Stimulated activated CD4-positive, alpha-beta T cell treated with anti-CD3 and anti-CD28 coated beads, TNF-alpha, amount 100 ng/mL, for 1 hour (primary cell): ENCODE measurements around the gene CD2AP.
"Not testable (repeated sequence)": the region's sequence is repeated elsewhere in the genome, so short reads cannot be mapped to it uniquely, and the experiment has no call there.

Experiments used
- DNase-seq, 3 donors: peaks; one replicate each; pipeline ENCODE4 v3.0.0-alpha.2; 2020; ENCODE audit warnings: low read depth in 3 of 3, low spot score in 1 of 3

CD2AP gene

GRCh38 chr6:47553243-47553642, 75.7 kb downstream of the CD2AP start:
- DNase-seq, result not testable (repeated sequence)

GRCh38 chr6:47556459-47556858, 78.9 kb downstream of the CD2AP start:
- DNase-seq, result not testable (repeated sequence)

GRCh38 chr6:47563162-47563561, 85.6 kb downstream of the CD2AP start:
- DNase-seq, result no peak

- DNase-seq, result not testable (repeated sequence)
Observed at GRCh38 chr6:47566602-47567001, 89.0 kb downstream of the CD2AP start.

GRCh38 chr6:47567586-47567985, 90.0 kb downstream of the CD2AP start:
- DNase-seq, result no peak

- DNase-seq, result no peak
Observed at GRCh38 chr6:47571488-47571887, 93.9 kb downstream of the CD2AP start.

- no peak for DNase-seq
Observed at GRCh38 chr6:47573109-47573508, 95.5 kb downstream of the CD2AP start.

GRCh38 chr6:47574789-47575188, 97.2 kb downstream of the CD2AP start:
- no peak for DNase-seq

- no peak for DNase-seq
Observed at GRCh38 chr6:47579040-47579439, 101.5 kb downstream of the CD2AP start.

GRCh38 chr6:47581591-47581990, 104.0 kb downstream of the CD2AP start:
- no peak for DNase-seq

GRCh38 chr6:47587493-47587892, 109.9 kb downstream of the CD2AP start:
- DNase-seq, result no peak

GRCh38 chr6:47592131-47592840, 114.7 kb downstream of the CD2AP start:
- DNase-seq, result no peak

GRCh38 chr6:47593979-47594378, 116.4 kb downstream of the CD2AP start:
- DNase-seq, result no peak

- DNase-seq, result no peak
Observed at GRCh38 chr6:47595785-47596184, 118.2 kb downstream of the CD2AP start.

GRCh38 chr6:47598367-47598766, 120.8 kb downstream of the CD2AP start:
- DNase-seq, result no peak

GRCh38 chr6:47599512-47599911, 121.9 kb downstream of the CD2AP start:
- DNase-seq, result no peak

GRCh38 chr6:47603227-47603626, 125.6 kb downstream of the CD2AP start:
- no peak for DNase-seq

GRCh38 chr6:47603995-47604394, 126.4 kb downstream of the CD2AP start:
- DNase-seq, result no peak

GRCh38 chr6:47621838-47622449, 144.4 kb downstream of the CD2AP start:
- no peak for DNase-seq

GRCh38 chr6:47626782-47627181, 149.2 kb downstream of the CD2AP start:
- DNase-seq, result no peak

- DNase-seq, result no peak
Observed at GRCh38 chr6:47628448-47629272, 151.1 kb downstream of the CD2AP start.

GRCh38 chr6:47629954-47630353, 152.4 kb downstream of the CD2AP start:
- DNase-seq, result no peak
